SHP77 treated with DMSO at 0.1 percent for 48 hours (cell line): ENCODE measurements around the gene SPTLC1.
"Not testable (repeated sequence)": the region's sequence is repeated elsewhere in the genome, so short reads cannot be mapped to it uniquely, and the experiment has no call there.

Experiments
- DNase-seq: peaks from one replicate; lab custom pipeline; 2025; lab: John Stamatoyannopoulos, UW

The SPTLC1 gene

GRCh38 chr9:92030367-92030766 lies 84.8 kb downstream of the SPTLC1 start:
- no peak for DNase-seq

GRCh38 chr9:92029553-92029952 lies 85.7 kb downstream of the SPTLC1 start:
- no peak for DNase-seq

DNA sequence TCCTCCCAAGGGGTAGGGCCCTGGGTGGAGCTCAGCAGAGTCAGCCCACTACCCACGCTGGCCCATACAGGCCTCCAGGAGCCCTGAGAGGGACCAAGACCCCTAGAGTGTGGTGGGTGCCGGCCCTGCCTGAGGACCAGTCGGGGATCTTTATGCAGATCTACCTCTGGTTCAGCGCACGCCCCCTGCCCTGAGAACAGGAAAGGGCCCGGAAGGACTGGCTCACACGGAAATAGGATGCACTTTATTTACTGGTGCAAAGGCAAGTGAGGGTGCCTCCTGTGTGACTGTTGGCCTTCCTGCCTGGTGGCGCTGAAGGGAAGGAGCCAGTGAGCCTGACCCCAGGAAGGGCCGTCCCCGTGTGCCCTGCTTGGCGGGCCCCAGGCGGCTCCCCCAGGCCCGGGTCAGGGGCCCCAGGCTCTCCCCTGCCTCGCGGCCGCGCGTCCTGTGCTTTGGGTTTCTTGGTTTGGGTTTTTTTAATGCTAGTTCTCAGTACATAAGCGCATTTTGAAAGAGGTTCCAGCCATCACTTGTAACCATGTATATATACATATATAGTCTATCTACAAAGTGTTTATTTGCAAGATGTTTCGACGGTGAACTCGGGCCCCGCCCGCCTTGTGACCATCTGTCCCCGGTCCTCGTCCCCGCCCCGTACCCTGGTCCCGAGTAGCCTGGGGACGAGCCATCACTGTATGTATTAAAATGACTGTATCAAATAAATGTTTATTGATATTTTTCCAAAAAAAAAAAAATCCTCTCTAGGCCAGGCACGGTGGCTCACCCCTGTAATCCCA lies 88.8 kb downstream of the SPTLC1 start:
- no peak for DNase-seq

- DNase-seq = not testable (repeated sequence)
Measured at GRCh38 chr9:92021785-92022541, 93.2 kb downstream of the SPTLC1 start.

GRCh38 chr9:92019658-92020057 lies 95.6 kb downstream of the SPTLC1 start:
- DNase-seq = no peak

DNA sequence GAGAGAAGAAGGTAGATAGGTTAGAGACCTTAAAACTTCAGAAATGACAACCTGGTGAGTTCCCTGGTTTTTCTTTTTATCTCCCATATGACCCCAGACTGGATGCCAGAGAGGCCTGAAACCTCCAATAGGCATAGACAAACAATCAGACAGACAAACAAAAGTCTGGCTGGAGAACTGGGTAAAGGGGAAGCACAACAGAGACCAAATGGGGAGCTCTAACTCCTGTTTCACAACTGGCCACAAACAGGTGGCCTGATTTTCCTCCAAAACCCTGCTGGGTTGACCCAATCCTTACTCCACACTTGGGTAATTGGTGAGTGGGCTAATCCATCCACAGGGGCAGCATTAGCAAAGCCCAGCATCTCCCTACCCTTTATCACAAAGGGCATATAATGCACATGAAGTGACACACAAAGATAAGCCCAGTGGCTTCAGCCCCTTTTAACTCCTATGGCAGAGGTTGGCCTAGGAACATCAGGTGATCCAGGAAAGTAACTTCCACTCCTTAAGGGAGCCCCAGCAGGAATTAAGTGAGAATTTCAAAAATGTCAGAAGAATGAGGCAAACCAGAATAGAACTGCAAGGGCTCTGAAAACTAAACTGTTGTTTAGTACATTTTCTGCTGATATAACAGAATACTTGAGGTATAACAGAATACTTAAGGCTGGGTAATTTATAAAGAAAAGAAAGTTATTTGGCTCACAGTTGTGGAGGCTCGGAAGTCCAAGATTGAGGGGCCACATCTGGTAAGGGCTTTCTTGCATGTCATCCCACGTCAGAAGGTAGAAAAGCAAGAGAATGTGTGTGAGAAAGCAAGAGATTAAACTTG lies 104.3 kb downstream of the SPTLC1 start:
- no peak for DNase-seq

GRCh38 chr9:92010253-92010652 lies 105.0 kb downstream of the SPTLC1 start:
- not testable (repeated sequence) for DNase-seq

GRCh38 chr9:92008041-92008440 lies 107.2 kb downstream of the SPTLC1 start:
- DNase-seq = no peak

GRCh38 chr9:92004045-92004392 lies 111.2 kb downstream of the SPTLC1 start:
- no peak for DNase-seq

GRCh38 chr9:92003308-92004044 lies 111.7 kb downstream of the SPTLC1 start:
- no peak for DNase-seq

- not testable (repeated sequence) for DNase-seq
Measured at GRCh38 chr9:92001948-92002347, 113.3 kb downstream of the SPTLC1 start.

GRCh38 chr9:92001244-92001643 lies 114.0 kb downstream of the SPTLC1 start:
- DNase-seq = no peak

GRCh38 chr9:91995000-91995655 lies 120.1 kb downstream of the SPTLC1 start:
- no peak for DNase-seq

- peak; percentile 13 for DNase-seq
Measured at GRCh38 chr9:91994422-91994821, 120.8 kb downstream of the SPTLC1 start.

GRCh38 chr9:91992461-91993041 lies 122.7 kb downstream of the SPTLC1 start:
- DNase-seq = no peak

DNA sequence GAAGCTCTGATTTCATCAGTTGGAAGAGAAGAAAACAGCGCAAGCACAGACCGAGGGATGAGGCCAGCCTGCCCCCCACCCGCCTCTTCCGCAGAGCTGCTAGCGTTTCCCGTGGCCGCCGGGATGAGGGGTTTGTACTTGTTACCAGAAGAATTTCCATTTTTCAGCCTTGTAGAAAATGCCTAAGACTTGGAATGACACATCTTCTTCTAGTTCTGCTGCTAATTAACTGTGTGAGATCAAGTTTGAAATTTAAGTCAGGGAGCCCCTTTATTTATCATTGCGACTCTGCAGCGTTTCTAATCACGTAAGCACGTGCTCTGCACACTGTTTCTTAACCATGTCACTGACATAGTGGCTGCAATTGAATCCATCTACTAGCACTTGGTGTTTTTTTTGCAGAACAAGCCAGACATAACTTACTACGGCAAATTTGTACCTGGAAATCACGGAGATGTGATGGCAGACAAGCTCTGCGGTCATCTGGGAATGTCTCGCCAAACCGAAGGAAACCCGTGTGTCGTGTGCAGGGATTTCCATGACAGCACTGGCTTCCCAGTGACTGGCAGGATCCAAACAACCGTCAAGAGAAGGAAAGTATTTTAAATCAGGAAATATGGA lies 123.4 kb downstream of the SPTLC1 start:
- DNase-seq = no peak

DNA sequence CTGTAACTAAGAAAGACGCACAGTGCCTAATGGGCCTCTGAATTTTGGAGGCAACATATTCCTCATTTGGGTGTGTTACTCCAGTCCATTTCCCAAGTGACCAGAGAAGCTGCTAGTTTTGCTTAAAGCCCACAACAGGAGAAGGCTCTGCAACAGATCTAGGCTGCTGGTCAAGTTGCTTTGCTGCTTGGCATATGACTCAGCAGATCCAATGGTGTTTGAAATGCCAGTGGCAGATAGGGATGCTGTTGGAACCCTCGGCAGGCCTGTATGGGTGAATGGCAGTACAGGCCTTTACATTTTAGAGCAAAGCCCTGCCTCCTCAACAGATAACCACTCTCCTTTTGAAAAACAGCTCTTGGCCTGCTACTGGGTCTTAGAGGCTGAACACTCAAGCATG lies 129.0 kb downstream of the SPTLC1 start:
- DNase-seq = no peak

GRCh38 chr9:91985692-91986091 lies 129.5 kb downstream of the SPTLC1 start:
- no peak for DNase-seq
